Left lung (tissue), 10 donors: ENCODE data around the gene NR1D2. TPM values are rescaled to one million over a fixed set of nuclear protein-coding genes. Genes with fewer than 3 reads are reported as not detected.

Experiments used
- ATAC-seq: fragments of 200-7000 bp; cut with Tn5 transposase; one replicate; pipeline ENCODE4 v1.9.1; 2020; ENCODE audit warnings: moderate library complexity
- DNase-seq, 4 donors: peaks; one replicate each; pipeline ENCODE4 v3.0.0-alpha.2; 2013 to 2020
- H3K27ac ChIP-seq, 2 donors: fragments of 200-600 bp; sonication (generic) in 1 of 2; one replicate each; pipeline versions ENCODE4 v1.5.0 to v1.8.0; 2020 to 2021
- H3K27me3 ChIP-seq, 2 donors: fragments of 200-600 bp; sonication (generic) in 1 of 2; one replicate each; pipeline versions ENCODE4 v1.5.0 to v1.8.0; 2020 to 2021
- H3K36me3 ChIP-seq, 2 donors: fragments of 200-600 bp; sonication (generic) in 1 of 2; one replicate each; pipeline versions ENCODE4 v1.5.0 to v1.8.0; 2020 to 2021
- H3K4me1 ChIP-seq, 2 donors: fragments of 200-600 bp; one replicate each; pipeline ENCODE4 v1.8.0; 2021
- H3K4me3 ChIP-seq, 2 donors: fragments of 200-600 bp; sonication (generic) in 1 of 2; one replicate each; pipeline versions ENCODE4 v1.5.0 to v1.8.0; 2020 to 2021; ENCODE audit warnings: mild to moderate bottlenecking in 1 of 2
- H3K9me3 ChIP-seq, 2 donors: fragments of 200-600 bp; sonication (generic) in 1 of 2; one replicate each; pipeline versions ENCODE4 v1.5.0 to v1.8.0; 2020 to 2021
- CTCF ChIP-seq, 2 donors: fragments of 200-600 bp; sonication (generic) in 1 of 2; IDR thresholded peaks; one replicate each; pipeline versions ENCODE4 v1.5.0 to v1.8.0; 2021; ENCODE audit warnings: antibody characterized with exemption in 2 of 2
- intact Hi-C, 2 donors: fragments of 100-400 bp; cut with DNase I; formaldehyde crosslinking; loops; one replicate each; pipeline versions ENCODE4 v1.11.2 to v1.14.2; 2022
- polyA plus RNA-seq, 6 donors: library from polyadenylated mRNA; unstranded; fragments of 120-200 nt; gene quantifications; one replicate each; pipeline ENCODE4 v1.2.1, GENCODE V29; 2013; ENCODE audit not compliant: insufficient read length in 6 of 6
- total RNA-seq, 2 donors: library from RNA; stranded (reverse); fragmentation: NEBNext Ultra II Directional; extraction: Animal tissue kit (Norgen Biotek cat#: 25700); gene quantifications; one replicate each; pipeline ENCODE4 v1.2.1, GENCODE V29; 2021
- donor health status: DM: no; HTN: yes; CAD: no.
- donor health status: DM: no; HTN: no; CAD: no.

The NR1D2 gene
- total and polyA plus RNA-seq, 8 donors, result 18.8 to 45.0 (median 39.2) TPM

GRCh38 chr3:23995219-23995618 is 50.1 kb downstream of the NR1D2 start:
- no peaks in the 10 kb centered on the region for H3K36me3 ChIP-seq
- TF ChIP-seq CTCF (IDR thresholded peaks at IDR 0.05), result no peak
- H3K27ac ChIP-seq, result no peak overlapping the region
- no peaks in the 10 kb centered on the region for H3K27me3 ChIP-seq
- peaks cover 0 to 7% of the 10 kb centered on the region in 2 donors for H3K4me1 ChIP-seq
- intact Hi-C loops, result loop anchor here in 1 of 2 donors (10.0 kb wide), 1 partner anchor 240 kb away; no protein-coding TSS in a partner anchor
- ATAC-seq, result no peak
- no peak overlapping the region for H3K4me3 ChIP-seq
- H3K9me3 ChIP-seq, result no peaks in the 10 kb centered on the region
- DNase-seq, result no peak

GRCh38 chr3:23996095-23996524 is 51.0 kb downstream of the NR1D2 start:
- no peak overlapping the region for H3K4me3 ChIP-seq
- no peaks in the 10 kb centered on the region for H3K36me3 ChIP-seq
- H3K9me3 ChIP-seq, result no peaks in the 10 kb centered on the region
- H3K27me3 ChIP-seq, result no peaks in the 10 kb centered on the region
- ATAC-seq (no peak), DNase-seq (no peak)
- H3K4me1 ChIP-seq, result peaks cover 0 to 7% of the 10 kb centered on the region in 2 donors
- no peak for TF ChIP-seq CTCF (IDR thresholded peaks at IDR 0.05)
- intact Hi-C loops, result loop anchor here in 1 of 2 donors (10.0 kb wide), 1 partner anchor 239 kb away; no protein-coding TSS in a partner anchor
- no peak overlapping the region for H3K27ac ChIP-seq

- H3K4me3 ChIP-seq, result no peak overlapping the region
- H3K36me3 ChIP-seq, result no peaks in the 10 kb centered on the region
- DNase-seq (peak in 3 of 4 donors; percentile 44 to 76 (median 69)), ATAC-seq (peak; percentile 77)
- peaks cover 0 to 7% of the 10 kb centered on the region in 2 donors for H3K4me1 ChIP-seq
- no peak overlapping the region for H3K27ac ChIP-seq
- H3K27me3 ChIP-seq, result no peaks in the 10 kb centered on the region
- no peaks in the 10 kb centered on the region for H3K9me3 ChIP-seq
- intact Hi-C loops, result loop anchor here in 1 of 2 donors (10.0 kb wide), 1 partner anchor 236 kb away; no protein-coding TSS in a partner anchor
- TF ChIP-seq CTCF (IDR thresholded peaks at IDR 0.05), result peak; percentile 71 to 84
These were observed 54.0 kb downstream of the NR1D2 start for GRCh38 chr3:23999012-23999641.

GRCh38 chr3:24002129-24002528 is 57.0 kb downstream of the NR1D2 start:
- no peak for DNase-seq
- Histone ChIP-seq H3K36me3 (no peaks in the 10 kb centered on the region), H3K4me1 (peaks cover 0 to 7% of the 10 kb centered on the region in 2 donors), H3K27me3 (no peaks in the 10 kb centered on the region), H3K27ac (no peak overlapping the region), H3K4me3 (no peak overlapping the region), H3K9me3 (no peaks in the 10 kb centered on the region)
- intact Hi-C loops, result no loop called here
- no peak for TF ChIP-seq CTCF (IDR thresholded peaks at IDR 0.05)
- ATAC-seq, result no peak

GRCh38 chr3:24003466-24003865 is 58.4 kb downstream of the NR1D2 start:
- TF ChIP-seq CTCF (IDR thresholded peaks at IDR 0.05), result no peak

More at GRCh38 chr3:24003466-24003865, 58.4 kb downstream of the NR1D2 start:
- Histone ChIP-seq H3K27me3 (no peaks in the 10 kb centered on the region), H3K27ac (no peak overlapping the region), H3K4me1 (peaks cover 0 to 7% of the 10 kb centered on the region in 2 donors), H3K36me3 (no peaks in the 10 kb centered on the region), H3K9me3 (no peaks in the 10 kb centered on the region), H3K4me3 (no peak overlapping the region)
- intact Hi-C loops, result no loop called here
- no peak for DNase-seq
- no peak for ATAC-seq
